ENCODE results near the gene ZNF507.

The ZNF507 gene

GRCh38 chr19:32345261-32346207 is at the start of gene ZNF507:
Gene ZNF507, plus strand, starts transcription at chr19:32345610. Its CDS starts 7,221 bp downstream, at chr19:32352831.
- DNase-seq = peak; percentile 83

GRCh38 chr19:32296694-32297093 is 48.7 kb upstream of the ZNF507 start:
- DNase-seq = no peak

GRCh38 chr19:32302778-32303177 is 42.6 kb upstream of the ZNF507 start:
- DNase-seq = no peak

DNA sequence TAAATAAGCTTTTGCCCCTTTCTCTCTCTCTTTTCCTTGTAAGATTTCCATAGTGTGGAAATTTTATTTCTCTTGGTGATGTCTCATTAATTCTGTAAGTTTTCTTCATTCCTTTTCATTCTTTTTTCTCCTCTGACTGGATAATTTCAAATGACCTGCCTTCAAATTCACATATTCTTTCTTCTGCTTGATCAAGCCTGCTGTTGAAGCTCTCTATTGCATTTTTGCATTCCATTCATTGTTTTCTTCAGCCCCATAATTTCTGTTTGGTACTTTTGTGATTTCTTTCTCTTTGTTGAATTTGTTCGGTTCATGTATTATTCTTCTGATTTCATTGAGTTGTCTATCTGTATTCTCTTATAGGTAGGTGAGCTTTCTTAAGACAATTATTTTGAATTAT is 42.2 kb upstream of the ZNF507 start:
- DNase-seq = no peak

DNA sequence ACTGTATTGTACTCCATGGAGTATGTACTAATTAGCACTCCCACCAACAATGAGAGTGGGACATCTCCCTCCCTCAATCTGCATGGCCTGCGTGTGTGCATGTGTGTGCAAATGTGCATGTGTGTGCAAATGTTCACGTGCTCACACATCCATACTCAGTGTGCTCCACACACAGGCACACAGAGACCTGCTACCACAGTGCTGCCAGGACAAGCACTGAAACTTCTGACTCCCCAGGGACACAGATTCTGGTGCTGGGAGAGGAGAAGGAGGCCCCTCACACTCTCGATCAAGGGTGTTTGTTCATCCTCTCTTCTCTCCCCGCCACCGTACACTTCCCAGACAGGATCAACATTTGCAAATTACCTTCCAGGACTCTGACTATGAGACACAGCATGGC is 37.8 kb upstream of the ZNF507 start:
- DNase-seq = no peak

- DNase-seq = no peak
These were observed 36.9 kb upstream of the ZNF507 start for GRCh38 chr19:32308431-32309077.

DNA sequence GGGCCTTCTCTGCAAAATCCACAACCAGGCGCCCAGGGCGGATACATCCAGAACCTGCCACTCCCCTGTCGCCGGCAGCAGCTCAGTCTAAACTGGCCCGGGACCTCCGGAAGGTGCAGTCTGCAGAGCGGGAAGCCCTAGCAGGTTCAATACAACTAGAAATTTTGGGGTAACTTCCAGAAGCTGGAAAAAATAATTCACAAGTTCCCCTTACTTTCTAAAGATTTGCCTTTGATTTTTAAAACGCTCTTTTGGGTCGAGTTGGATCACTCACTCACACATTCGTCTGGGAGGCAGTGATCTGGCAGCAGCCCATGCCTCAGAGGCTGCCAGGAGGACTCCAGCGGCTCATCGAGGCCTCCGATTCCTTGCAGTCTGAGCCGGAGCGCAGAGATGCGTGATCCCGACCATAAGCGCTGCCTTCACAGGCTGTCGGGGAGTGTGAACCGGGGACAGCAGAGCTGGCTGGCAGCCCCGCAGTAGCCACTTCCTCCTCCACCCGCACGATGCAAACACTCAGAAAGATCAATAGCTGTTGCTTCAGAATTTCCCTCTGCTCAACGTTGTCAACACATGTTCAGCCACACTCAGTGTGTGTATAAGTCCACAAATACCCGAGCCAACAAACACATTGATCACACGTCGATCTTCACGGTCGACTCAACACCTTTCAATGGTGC is 35.6 kb upstream of the ZNF507 start:
- DNase-seq = no peak

- no peak for DNase-seq
These were observed 34.0 kb upstream of the ZNF507 start for GRCh38 chr19:32311371-32311770.

- no peak for DNase-seq
These were observed 31.7 kb upstream of the ZNF507 start for GRCh38 chr19:32313569-32314265.

DNA sequence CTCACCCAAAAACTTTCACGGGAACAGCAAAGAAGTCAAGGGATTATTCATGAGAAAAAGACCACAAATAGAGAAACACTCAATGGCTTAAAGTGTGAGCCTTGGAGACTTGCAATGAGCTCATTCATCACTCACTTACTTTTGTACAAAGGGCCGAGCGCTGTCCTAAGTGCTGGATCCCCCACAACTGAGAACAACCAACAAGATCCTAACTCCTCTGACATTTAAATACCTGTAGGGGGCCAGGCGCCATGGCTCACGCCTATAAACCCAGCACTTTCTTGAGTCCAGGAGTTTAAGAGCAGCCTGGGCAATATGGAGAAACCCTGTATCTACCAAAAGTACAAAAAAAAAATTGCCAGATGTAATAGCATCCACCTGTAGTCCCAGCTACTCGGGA is 29.4 kb upstream of the ZNF507 start:
- no peak for DNase-seq

GRCh38 chr19:32317086-32317485 is 28.3 kb upstream of the ZNF507 start:
- DNase-seq = no peak

GRCh38 chr19:32318884-32319520 is 26.4 kb upstream of the ZNF507 start:
- no peak for DNase-seq

- no peak for DNase-seq
These were observed 22.9 kb upstream of the ZNF507 start for GRCh38 chr19:32322541-32322940.

DNA sequence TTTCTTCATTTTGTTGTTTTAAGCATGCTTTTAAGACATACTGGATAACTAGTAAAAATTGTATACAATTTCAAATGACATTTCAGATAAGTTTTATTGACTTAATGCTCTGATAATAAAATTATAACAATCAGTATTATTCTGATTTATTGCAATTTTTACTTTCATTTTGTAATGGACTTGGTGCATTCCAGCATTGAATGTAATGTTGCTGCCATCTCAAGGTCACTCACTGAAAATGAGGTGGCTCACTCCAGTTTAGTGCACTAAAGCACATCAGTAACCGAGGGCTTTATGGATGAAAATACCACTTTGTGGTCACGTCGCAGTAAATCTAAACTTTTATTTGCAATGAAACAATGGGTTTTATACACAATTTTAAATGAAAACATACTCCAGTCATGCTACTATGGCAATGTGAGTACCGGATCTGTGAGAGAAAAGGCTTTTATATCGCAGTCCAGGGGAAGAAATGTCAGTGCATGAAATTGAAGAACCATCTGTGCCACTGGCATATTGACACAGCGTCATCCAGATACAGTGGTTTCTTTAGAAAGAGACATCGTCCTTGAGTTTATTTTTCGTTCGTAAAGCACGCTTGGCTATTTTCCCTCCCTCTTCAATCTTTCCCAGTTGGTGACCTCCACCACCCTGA is 20.7 kb upstream of the ZNF507 start:
- no peak for DNase-seq

DNA sequence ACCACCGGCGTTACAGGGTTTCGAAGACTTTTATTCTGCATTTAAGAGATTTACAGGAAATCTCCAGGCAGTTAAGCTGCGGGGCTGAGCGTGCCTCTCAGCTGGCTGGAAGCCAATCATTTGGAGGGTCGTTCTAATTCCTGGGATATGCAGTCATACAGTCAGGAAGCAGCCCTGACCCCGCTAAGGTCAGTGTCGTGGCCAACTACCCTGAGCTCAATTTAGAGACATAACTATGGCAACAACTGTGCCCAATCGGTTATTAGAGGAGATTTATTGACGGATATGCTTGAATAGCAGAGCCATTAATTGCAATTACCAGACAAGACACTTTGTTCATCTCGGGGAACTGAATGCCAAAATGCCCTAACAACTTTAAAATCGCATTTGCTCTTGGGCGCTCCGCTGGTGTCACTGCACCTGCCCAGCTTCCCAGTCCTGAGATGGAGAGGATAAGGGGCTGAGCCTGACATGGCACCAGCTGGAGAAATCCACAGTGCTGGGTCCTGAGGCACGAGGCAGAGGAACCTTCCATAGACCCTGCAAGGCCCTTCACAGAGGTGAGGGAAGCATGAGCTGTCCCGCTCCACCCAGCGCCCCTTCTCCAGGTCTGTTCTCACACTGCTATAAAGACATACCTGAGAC is 15.1 kb upstream of the ZNF507 start:
- DNase-seq = no peak

- DNase-seq = no peak
These were observed 12.2 kb upstream of the ZNF507 start for GRCh38 chr19:32333227-32333626.

- DNase-seq = no peak
These were observed 8.9 kb upstream of the ZNF507 start for GRCh38 chr19:32336259-32337083.

DNA sequence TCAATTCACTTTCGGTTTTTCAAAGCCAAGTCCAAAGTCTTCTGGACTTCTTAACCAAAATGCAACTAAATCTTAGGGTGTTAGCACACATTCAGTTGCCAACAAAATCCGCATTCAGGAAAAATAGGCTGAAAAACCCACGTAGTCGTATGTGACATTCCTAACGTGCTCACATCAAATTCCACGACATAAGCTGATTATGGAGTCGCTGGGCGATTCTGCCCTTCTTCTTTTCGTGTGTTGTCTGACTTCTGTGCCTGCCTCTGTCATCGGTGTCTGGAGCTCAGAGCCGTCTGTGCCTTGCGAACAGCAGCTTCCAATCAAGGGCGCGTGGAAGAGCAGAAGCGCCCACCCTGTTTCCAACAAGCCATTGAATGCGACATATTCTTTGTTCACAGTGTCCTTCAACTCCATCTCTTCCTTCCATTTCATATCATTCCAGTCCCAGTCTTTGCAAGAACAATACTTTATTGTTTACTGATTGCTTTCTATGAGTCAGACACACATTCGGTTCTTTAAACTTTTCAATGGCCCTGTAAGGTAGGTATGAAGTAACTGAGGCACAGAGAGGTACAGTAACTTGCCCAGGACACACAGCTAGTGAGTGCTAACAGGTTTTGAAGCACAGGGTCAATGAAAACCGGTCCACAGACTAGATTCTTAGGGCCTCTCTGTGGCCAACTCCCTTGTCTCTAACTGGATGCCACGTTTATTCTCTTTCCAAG is 8.2 kb upstream of the ZNF507 start:
- no peak for DNase-seq

- no peak for DNase-seq
These were observed 6.0 kb upstream of the ZNF507 start for GRCh38 chr19:32339423-32339822.
